GM12878 (cell line): ENCODE measurements around the gene ZCCHC24. TPM values are rescaled to one million over a fixed set of nuclear protein-coding genes. Genes with fewer than 3 reads are reported as not detected.

Experiments used
- ATAC-seq: fragments of 200-7000 bp; cut with Tn5 transposase; 3 replicates; pipeline ENCODE4 v1.9.1; 2020; ENCODE audit warnings: mild to moderate bottlenecking, moderate library complexity
- BruUV-seq: library from RNA; stranded (reverse); fragments of 400-500 nt; replicated peaks from 2 replicates; lab custom pipeline; 2021; lab: Mats Ljungman, UMichigan
- CTCF ChIA-PET: fragments of 300-600 bp; sonication (Branson Sonifier 250); formaldehyde crosslinking; extraction: SDS; loops from one replicate; lab custom pipeline; 2021; ENCODE audit warnings: inconsistent platforms; lab: Yijun Ruan, JAX
- POLR2A ChIA-PET: fragments of 350-600 bp; formaldehyde crosslinking; extraction: SDS; loops from one replicate; lab custom pipeline; 2021; ENCODE audit warnings: inconsistent platforms; lab: Charles Lee
- RAD21 ChIA-PET: fragments of 300-600 bp; sonication (Branson Sonifier 250); formaldehyde crosslinking; loops from one replicate; lab custom pipeline; 2023; ENCODE audit warnings: antibody characterized with exemption; ENCODE audit not compliant: unreplicated experiment; lab: Charles Lee
- SMC1A ChIA-PET: fragments of 300-600 bp; sonication (Branson Sonifier 250); formaldehyde crosslinking; loops from one replicate; lab custom pipeline; 2023; ENCODE audit not compliant: unreplicated experiment, uncharacterized antibody; lab: Charles Lee
- DNase-seq: peaks from one replicate; pipeline ENCODE4 v3.0.0-alpha.2; 2011; ENCODE audit warnings: low read depth, low spot score
- FAIRE-seq: peaks from 3 replicates; lab custom pipeline; 2011; peaks lifted over from hg19 to GRCh38; lab: Jason Lieb, UNC
- H2AFZ ChIP-seq: 2 replicates; pipeline ENCODE4 v1.6.0; 2011; ENCODE audit warnings: low read depth, low read length, control low read depth; ENCODE audit not compliant: control insufficient read depth
- H3K27ac ChIP-seq: 2 replicates; pipeline ENCODE4 v1.5.1; 2011; ENCODE audit warnings: control low read depth; ENCODE audit not compliant: control insufficient read depth, insufficient read depth
- H3K27me3 ChIP-seq, 2 experiments: replicated peaks in 1 of 2; 2 replicates each; pipeline versions ENCODE4 v1.6.0 to v1.6.1; 2011; ENCODE audit warnings: low read length in 1 of 2; ENCODE audit not compliant: control insufficient read depth in 2 of 2, insufficient read depth in 2 of 2
- H3K36me3 ChIP-seq, 2 experiments: 2 replicates each; pipeline ENCODE4 v1.5.1; 2011; ENCODE audit warnings: low read length in 1 of 2; ENCODE audit not compliant: control insufficient read depth in 2 of 2, insufficient read depth in 2 of 2
- H3K4me1 ChIP-seq: 2 replicates; pipeline ENCODE4 v1.6.1; 2011; ENCODE audit warnings: mild to moderate bottlenecking, low read length, moderate library complexity, mixed read lengths; ENCODE audit not compliant: control insufficient read depth, insufficient read depth
- H3K4me2 ChIP-seq: 2 replicates; pipeline ENCODE4 v1.6.0; 2011; ENCODE audit warnings: control low read depth; ENCODE audit not compliant: control insufficient read depth, insufficient read depth
- H3K4me3 ChIP-seq: fragments of 200-600 bp; sonication (generic); 2 replicates; pipeline ENCODE4 v1.5.1; 2016
- H3K79me2 ChIP-seq: 2 replicates; pipeline ENCODE4 v1.6.0; 2011; ENCODE audit warnings: low read length; ENCODE audit not compliant: control insufficient read depth, insufficient read depth
- H3K9ac ChIP-seq: 2 replicates; pipeline ENCODE4 v1.8.0; 2011; ENCODE audit warnings: low read length, control low read depth, mixed read lengths; ENCODE audit not compliant: control insufficient read depth, insufficient read depth
- H3K9me3 ChIP-seq: replicated peaks from 3 replicates; pipeline ENCODE4 v1.5.1; 2011; ENCODE audit warnings: mild to moderate bottlenecking, low read length; ENCODE audit not compliant: control insufficient read depth, insufficient read depth
- H4K20me1 ChIP-seq: 2 replicates; pipeline ENCODE4 v1.6.0; 2011; ENCODE audit not compliant: control insufficient read depth, insufficient read depth
- EZH2 ChIP-seq: IDR thresholded peaks from 2 replicates; pipeline ENCODE4 v1.6.1; 2012; ENCODE audit warnings: low read depth, mild to moderate bottlenecking, control low read depth, inconsistent platforms, low read length, borderline replicate concordance; ENCODE audit not compliant: control insufficient read depth
- JUNB ChIP-seq: IDR thresholded peaks from 2 replicates; pipeline ENCODE4 v1.6.1; 2016; ENCODE audit warnings: antibody characterized with exemption, mild to moderate bottlenecking
- RAD51 ChIP-seq: fragments of 450-650 bp; IDR thresholded peaks from 2 replicates; pipeline ENCODE4 v1.6.1; 2016; ENCODE audit warnings: moderate library complexity, mild to moderate bottlenecking, inconsistent platforms
- SMAD5 ChIP-seq: IDR thresholded peaks from 2 replicates; pipeline ENCODE4 v1.6.1; 2016; ENCODE audit warnings: antibody characterized with exemption, low read depth
- SREBF1 ChIP-seq: IDR thresholded peaks from 2 replicates; pipeline ENCODE4 v1.6.1; 2012; ENCODE audit warnings: mild to moderate bottlenecking, low read length
- WRNIP1 ChIP-seq: IDR thresholded peaks from 2 replicates; pipeline ENCODE4 v1.6.1; 2011; ENCODE audit warnings: low read depth, low read length, improper control_type of control experiment, borderline replicate concordance
- ZBED1 ChIP-seq: IDR thresholded peaks from 2 replicates; pipeline ENCODE4 v1.6.1; 2016; ENCODE audit warnings: borderline replicate concordance
- WGBS: methylation state at CpG from one replicate; pipeline ENCODE4 v1.1.6; 2016; ENCODE audit warnings: low lambda C conversion rate; ENCODE audit not compliant: insufficient replicate concordance, insufficient coverage; ENCODE audit errors: missing lambda C conversion rate; 5-methylcytosine and 5-hydroxymethylcytosine counted together
- in situ Hi-C: fragments of 300-500 bp; cut with MboI; formaldehyde crosslinking; loops from 9 replicates; pipeline ENCODE4 v1.14.3; 2018; ENCODE audit warnings: mixed read lengths
- intact Hi-C: fragments of 100-400 bp; cut with micrococcal nuclease; formaldehyde crosslinking; loops from one replicate; pipeline ENCODE4 v1.14.2; 2022; ENCODE audit not compliant: unreplicated experiment
- polyA plus RNA-seq, 11 experiments: library from polyadenylated mRNA; depleted of rRNA in 4 of 11; unstranded in 6 of 11; stranded (reverse) in 5 of 11; fragments of >200 nt; fragmentation: Nextera tagmentation in 4 of 11; fragmentation: Illumina TruSeq in 1 of 11; extraction: Ambion mirVana in 4 of 11; extraction: Trizol in 1 of 11; gene quantifications; 1 replicate in 1 of 11; 2 replicates in 10 of 11; pipeline versions ENCODE4 v1.2.1 to v1.2.3, GENCODE V29; 2011 to 2016; ENCODE audit warnings: inconsistent platforms in 2 of 11, missing spikeins in 2 of 11, low read depth in 1 of 11
- total RNA-seq, 4 experiments: library from RNA; depleted of rRNA in 3 of 4; stranded (reverse); fragments of >200 nt in 3 of 4; fragmentation: Illumina TruSeq in 1 of 4; extraction: Trizol in 1 of 4; gene quantifications; 2 replicates each; pipeline versions ENCODE4 v1.2.1 to v1.2.3, GENCODE V29; 2013 to 2021
- TF ChIP-seq, protein P1 (sequence below): fragments of 450-650 bp; IDR thresholded peaks from 2 replicates; pipeline ENCODE4 v1.6.1; 2017; ENCODE audit warnings: mild to moderate bottlenecking, moderate library complexity

ZCCHC24 gene
- total and polyA plus RNA-seq, 10 of the 15 experiments (the other 5 are each of a cell fraction or from before 2014, with no cell fraction given), result 0.02 to 0.62 (median 0.04) TPM; not detected in 4

DNA sequence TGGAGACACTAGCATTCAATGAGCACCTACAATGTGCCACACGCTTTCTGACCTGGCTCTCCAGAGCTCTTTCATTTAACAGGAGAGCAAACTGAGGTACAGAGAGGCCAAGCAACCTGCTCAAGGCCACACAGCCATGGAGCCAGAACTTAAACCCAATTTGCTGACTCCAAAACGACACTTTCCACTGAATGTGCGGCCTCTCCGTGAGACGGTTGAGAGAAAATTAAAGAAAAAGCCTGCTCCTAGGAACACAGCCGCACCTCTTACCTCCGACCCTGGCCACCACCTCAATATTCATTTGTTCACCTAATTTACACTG is 42.8 kb downstream of the ZCCHC24 start:
- ATAC-seq (no peak), DNase-seq (no peak), FAIRE-seq (no peak)
- H3K4me3 ChIP-seq, result no peak overlapping the region
- no peaks in the 10 kb centered on the region for H3K79me2 ChIP-seq
- no peaks in the 10 kb centered on the region for H4K20me1 ChIP-seq
- in situ Hi-C loops, result no loop called here
- no peak overlapping the region for H3K4me2 ChIP-seq
- H3K27me3 ChIP-seq, result no peaks in the 10 kb centered on the region; a peak in 3 of 4 replicates
- no peaks in the 10 kb centered on the region for H3K4me1 ChIP-seq
- H3K36me3 ChIP-seq, result no peaks in the 10 kb centered on the region
- SMC1A ChIA-PET, result no interaction called here
- POLR2A ChIA-PET, result no interaction called here
- intact Hi-C loops, result no loop called here
- H2AFZ ChIP-seq, result no peak overlapping the region
- BruUV-seq, result no TSS peak
- no peak overlapping the region for H3K27ac ChIP-seq
- no peaks in the 10 kb centered on the region for H3K9me3 ChIP-seq
- TF ChIP-seq JUNB (no peak), EZH2 (no peak), RAD51 (no peak), WRNIP1 (no peak), SMAD5 (no peak), ZBED1 (no peak), SREBF1 (no peak)
- TF ChIP-seq, protein P1, sequence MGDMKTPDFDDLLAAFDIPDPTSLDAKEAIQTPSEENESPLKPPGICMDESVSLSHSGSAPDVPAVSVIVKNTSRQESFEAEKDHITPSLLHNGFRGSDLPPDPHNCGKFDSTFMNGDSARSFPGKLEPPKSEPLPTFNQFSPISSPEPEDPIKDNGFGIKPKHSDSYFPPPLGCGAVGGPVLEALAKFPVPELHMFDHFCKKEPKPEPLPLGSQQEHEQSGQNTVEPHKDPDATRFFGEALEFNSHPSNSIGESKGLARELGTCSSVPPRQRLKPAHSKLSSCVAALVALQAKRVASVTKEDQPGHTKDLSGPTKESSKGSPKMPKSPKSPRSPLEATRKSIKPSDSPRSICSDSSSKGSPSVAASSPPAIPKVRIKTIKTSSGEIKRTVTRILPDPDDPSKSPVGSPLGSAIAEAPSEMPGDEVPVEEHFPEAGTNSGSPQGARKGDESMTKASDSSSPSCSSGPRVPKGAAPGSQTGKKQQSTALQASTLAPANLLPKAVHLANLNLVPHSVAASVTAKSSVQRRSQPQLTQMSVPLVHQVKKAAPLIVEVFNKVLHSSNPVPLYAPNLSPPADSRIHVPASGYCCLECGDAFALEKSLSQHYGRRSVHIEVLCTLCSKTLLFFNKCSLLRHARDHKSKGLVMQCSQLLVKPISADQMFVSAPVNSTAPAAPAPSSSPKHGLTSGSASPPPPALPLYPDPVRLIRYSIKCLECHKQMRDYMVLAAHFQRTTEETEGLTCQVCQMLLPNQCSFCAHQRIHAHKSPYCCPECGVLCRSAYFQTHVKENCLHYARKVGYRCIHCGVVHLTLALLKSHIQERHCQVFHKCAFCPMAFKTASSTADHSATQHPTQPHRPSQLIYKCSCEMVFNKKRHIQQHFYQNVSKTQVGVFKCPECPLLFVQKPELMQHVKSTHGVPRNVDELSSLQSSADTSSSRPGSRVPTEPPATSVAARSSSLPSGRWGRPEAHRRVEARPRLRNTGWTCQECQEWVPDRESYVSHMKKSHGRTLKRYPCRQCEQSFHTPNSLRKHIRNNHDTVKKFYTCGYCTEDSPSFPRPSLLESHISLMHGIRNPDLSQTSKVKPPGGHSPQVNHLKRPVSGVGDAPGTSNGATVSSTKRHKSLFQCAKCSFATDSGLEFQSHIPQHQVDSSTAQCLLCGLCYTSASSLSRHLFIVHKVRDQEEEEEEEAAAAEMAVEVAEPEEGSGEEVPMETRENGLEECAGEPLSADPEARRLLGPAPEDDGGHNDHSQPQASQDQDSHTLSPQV, result no peak
- no peak overlapping the region for H3K9ac ChIP-seq
- RAD21 ChIA-PET, result no interaction called here
- CTCF ChIA-PET, result interaction anchor here (0.7 to 2.1 kb wide), 2 partner anchors 28 to 65 kb away, joined by 4 to 6 read pairs; no protein-coding TSS in a partner anchor
- 57% methylated on average over 7 of the region's 7 CpGs for WGBS
